COR-L47 (cell line): ENCODE results near the gene HK3.

Experiments
- DNase-seq: peaks from one replicate; lab custom pipeline; 2025; lab: John Stamatoyannopoulos, UW

The HK3 gene

GRCh38 chr5:176902102-176902814 lies 3.1 kb upstream of the HK3 start:
- DNase-seq: no peak

- no peak for DNase-seq
Measured at GRCh38 chr5:176901260-176902101, 2.3 kb upstream of the HK3 start.

GRCh38 chr5:176900780-176901204 lies 1.6 kb upstream of the HK3 start:
- no peak for DNase-seq

- DNase-seq: no peak
Measured at GRCh38 chr5:176899946-176900779, 1.0 kb upstream of the HK3 start.

GRCh38 chr5:176897263-176897662 lies 1.9 kb downstream of the HK3 start:
- no peak for DNase-seq

GRCh38 chr5:176895831-176896230 lies 3.3 kb downstream of the HK3 start:
- DNase-seq: no peak

- no peak for DNase-seq
Measured at GRCh38 chr5:176894298-176894697, 4.8 kb downstream of the HK3 start.

GRCh38 chr5:176892663-176893062 lies 6.5 kb downstream of the HK3 start:
- no peak for DNase-seq

GRCh38 chr5:176891331-176891958 lies 7.7 kb downstream of the HK3 start:
- no peak for DNase-seq

GRCh38 chr5:176890455-176891330 lies 8.5 kb downstream of the HK3 start:
- DNase-seq: no peak

GRCh38 chr5:176889321-176890280 lies 9.5 kb downstream of the HK3 start:
- DNase-seq: no peak

GRCh38 chr5:176888865-176889165 lies 10.3 kb downstream of the HK3 start:
- no peak for DNase-seq

GRCh38 chr5:176888016-176888864 lies 10.9 kb downstream of the HK3 start:
- DNase-seq: no peak

GRCh38 chr5:176887252-176887849 lies 11.8 kb downstream of the HK3 start:
- DNase-seq: no peak

- no peak for DNase-seq
Measured at GRCh38 chr5:176886336-176887251, 12.6 kb downstream of the HK3 start.

GRCh38 chr5:176884571-176884890 lies 14.6 kb downstream of the HK3 start:
- no peak for DNase-seq

GRCh38 chr5:176883700-176884570 lies 15.2 kb downstream of the HK3 start:
- no peak for DNase-seq
